IPS DF 4.7 (cell line): ENCODE data around the gene KCMF1.

ENCODE experiments used
- DNase-seq: peaks from one replicate; pipeline ENCODE4 v3.0.0-alpha.2; 2013; ENCODE audit warnings: low spot score; ENCODE audit errors: extremely low read depth

Gene KCMF1

GRCh38 chr2:84956334-84957297 is 14.3 kb upstream of the KCMF1 start:
- no peak for DNase-seq

- no peak for DNase-seq
Measured at GRCh38 chr2:84957771-84958134, 13.2 kb upstream of the KCMF1 start.

- DNase-seq = peak; percentile 99
Measured at GRCh38 chr2:84958135-84959059, 12.6 kb upstream of the KCMF1 start.

GRCh38 chr2:84959095-84959565 is 11.8 kb upstream of the KCMF1 start:
- DNase-seq = no peak

- peak; percentile 96 for DNase-seq
Measured at GRCh38 chr2:84959566-84960506, 11.1 kb upstream of the KCMF1 start.

- DNase-seq = no peak
Measured at GRCh38 chr2:84962917-84963316, 8.0 kb upstream of the KCMF1 start.

- DNase-seq = no peak
Measured at GRCh38 chr2:84963323-84963691, 7.7 kb upstream of the KCMF1 start.

- DNase-seq = no peak
Measured at GRCh38 chr2:84963692-84964405, 7.1 kb upstream of the KCMF1 start.

GRCh38 chr2:84964406-84965191 is 6.4 kb upstream of the KCMF1 start:
- DNase-seq = no peak

- DNase-seq = no peak
Measured at GRCh38 chr2:84965192-84965516, 5.8 kb upstream of the KCMF1 start.

GRCh38 chr2:84965827-84966226 is 5.1 kb upstream of the KCMF1 start:
- no peak for DNase-seq

GRCh38 chr2:84966731-84967130 is 4.2 kb upstream of the KCMF1 start:
- no peak for DNase-seq

- no peak for DNase-seq
Measured at GRCh38 chr2:84969511-84970209, 1.3 kb upstream of the KCMF1 start.

GRCh38 chr2:84970210-84970867 is 622 bp upstream of the KCMF1 start:
- no peak for DNase-seq

- DNase-seq = no peak
Measured at GRCh38 chr2:84971510-84972206, 697 bp downstream of the KCMF1 start.

- no peak for DNase-seq
Measured at GRCh38 chr2:84972207-84972783, 1.3 kb downstream of the KCMF1 start.

GRCh38 chr2:84972932-84973331 is 2.0 kb downstream of the KCMF1 start:
- DNase-seq = no peak
